T-cell (primary cell): ENCODE measurements around the gene GARIN3. TPM values are rescaled to one million over a fixed set of nuclear protein-coding genes. Genes with fewer than 3 reads are reported as not detected.

Source experiments
- ATAC-seq, 4 experiments: fragments of 200-7000 bp in 3 of 4; fragments of 150-1000 bp in 1 of 4; cut with Tn5 transposase; replicated peaks in 1 of 4; 1 replicate in 3 of 4; 2 replicates in 1 of 4; pipeline ENCODE4 v1.10.0; 2021; ENCODE audit warnings: moderate library complexity in 3 of 4, mild to moderate bottlenecking in 2 of 4, moderate number of reproducible peaks in 1 of 4
- CTCF ChIA-PET, 2 donors: fragments of 300-600 bp; sonication (Branson Sonifier 250); formaldehyde crosslinking; loops; one replicate each; lab custom pipeline; 2022; ENCODE audit warnings: antibody characterized with exemption in 2 of 2; lab: Charles Lee
- POLR2A ChIA-PET, 2 donors: fragments of 300-600 bp; sonication (Branson Sonifier 250); formaldehyde crosslinking; loops; one replicate each; lab custom pipeline; 2022; ENCODE audit warnings: antibody characterized with exemption in 2 of 2; lab: Charles Lee
- DNase-seq, 35 experiments: peaks; one replicate each; pipeline versions ENCODE4 v3.0.0 to v3.0.0-alpha.2; 2013 to 2023
- H3K27ac ChIP-seq: one replicate; pipeline ENCODE4 v1.5.1; 2013; ENCODE audit warnings: low read length
- H3K27me3 ChIP-seq, 2 experiments: replicated peaks in 1 of 2; 1 replicate in 1 of 2; 2 replicates in 1 of 2; pipeline versions ENCODE4 v1.6.1 to v1.7.0; 2013; ENCODE audit warnings: low read length in 1 of 2, mixed read lengths in 1 of 2; ENCODE audit not compliant: control insufficient read depth in 2 of 2, insufficient read depth in 2 of 2; ENCODE audit errors: extremely low read depth in 1 of 2
- H3K36me3 ChIP-seq, 2 donors: 1 replicate in 1 of 2; 2 replicates in 1 of 2; pipeline versions ENCODE4 v1.6.1 to v1.7.0; 2013; ENCODE audit warnings: low read length in 1 of 2; ENCODE audit not compliant: control insufficient read depth in 2 of 2, insufficient read depth in 1 of 2; ENCODE audit errors: extremely low read depth in 1 of 2
- H3K4me1 ChIP-seq, 2 experiments: 1 replicate in 1 of 2; 2 replicates in 1 of 2; pipeline versions ENCODE4 v1.6.1 to v1.7.0; 2013; ENCODE audit warnings: low read length in 2 of 2, mixed read lengths in 1 of 2; ENCODE audit not compliant: insufficient read depth in 2 of 2, control insufficient read depth in 1 of 2; ENCODE audit errors: extremely low read depth in 1 of 2
- H3K4me3 ChIP-seq, 2 donors: 1 replicate in 1 of 2; 2 replicates in 1 of 2; pipeline versions ENCODE4 v1.5.1 to v1.7.0; 2013; ENCODE audit warnings: mild to moderate bottlenecking in 2 of 2, low read length in 1 of 2, moderate library complexity in 1 of 2; ENCODE audit not compliant: control insufficient read depth in 1 of 2; ENCODE audit errors: extremely low read depth in 1 of 2
- H3K9me3 ChIP-seq: 2 replicates; pipeline ENCODE4 v1.7.0; 2013
- H3K27ac Mint-ChIP-seq, 2 donors: one replicate each; pipeline ENCODE4 v1.8.0; 2020 to 2021; ENCODE audit warnings: mild to moderate bottlenecking in 2 of 2, mixed read lengths in 2 of 2
- H3K27me3 Mint-ChIP-seq, 2 donors: one replicate each; pipeline ENCODE4 v1.8.0; 2021 to 2022; ENCODE audit warnings: mixed read lengths in 2 of 2
- H3K36me3 Mint-ChIP-seq: one replicate; pipeline ENCODE4 v1.8.0; 2021; ENCODE audit warnings: mixed read lengths
- H3K4me1 Mint-ChIP-seq, 3 donors: one replicate each; pipeline ENCODE4 v1.8.0; 2020 to 2022; ENCODE audit warnings: mixed read lengths in 3 of 3, mild to moderate bottlenecking in 1 of 3
- H3K4me3 Mint-ChIP-seq, 3 donors: one replicate each; pipeline ENCODE4 v1.8.0; 2020 to 2022; ENCODE audit warnings: mild to moderate bottlenecking in 3 of 3, mixed read lengths in 3 of 3, moderate library complexity in 3 of 3
- H3K9me3 Mint-ChIP-seq, 3 donors: one replicate each; pipeline ENCODE4 v1.8.0; 2020 to 2022; ENCODE audit warnings: mixed read lengths in 3 of 3
- WGBS: methylation state at CpG from one replicate; pipeline ENCODE4 v1.1.5; 2013; ENCODE audit warnings: missing lambda C conversion rate; ENCODE audit not compliant: insufficient coverage; 5-methylcytosine and 5-hydroxymethylcytosine counted together
- total RNA-seq, 35 experiments: library from RNA in 6 of 35; stranded (reverse) in 6 of 35; fragments of 120-200 nt in 1 of 35; gene quantifications; one replicate each; pipeline versions ENCODE4 v1.2.1 to v1.2.4 and lab custom pipeline; 2013 to 2026

The GARIN3 gene
- total RNA-seq, 5 donors from 2014 or later (not counting 1 experiment from before 2014, with no cell fraction given) = not detected

DNA sequence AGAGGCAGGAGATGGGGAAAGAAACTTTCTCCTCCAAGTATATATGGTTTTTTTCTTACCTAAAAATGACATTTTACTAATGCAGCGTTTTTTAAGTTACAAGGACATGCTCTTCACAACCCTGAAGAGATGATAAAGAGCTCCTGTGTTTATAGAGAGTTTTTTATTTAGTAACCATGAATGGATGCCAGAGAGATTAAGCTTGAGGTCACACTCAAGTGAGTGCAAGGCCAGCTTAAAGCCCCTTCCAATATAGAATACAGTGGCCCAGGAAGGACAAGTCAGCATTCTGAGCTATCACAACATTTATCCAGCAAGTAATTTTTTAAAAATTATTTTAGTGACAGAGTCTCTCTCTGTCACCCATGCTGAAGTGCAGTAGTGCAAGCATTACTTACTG, 50.6 kb downstream of the GARIN3 start:
- Mint-ChIP-seq H3K4me3 (no peak overlapping the region), H3K9me3 (no peaks in the 10 kb centered on the region), H3K36me3 (no peaks in the 10 kb centered on the region), H3K4me1 (peaks cover 8 to 16% (median 11%) of the 10 kb centered on the region in 3 donors), H3K27me3 (no peaks in the 10 kb centered on the region), H3K27ac (no peak overlapping the region)
- WGBS = no CpG with 5 or more reads among the region's 1 CpG
- POLR2A ChIA-PET = no interaction called here
- DNase-seq (no peak), ATAC-seq (no peak)
- no peaks in the 10 kb centered on the region for H3K27me3 ChIP-seq
- no peaks in the 10 kb centered on the region for H3K9me3 ChIP-seq
- no peak overlapping the region for H3K27ac ChIP-seq
- H3K36me3 ChIP-seq = no peaks in the 10 kb centered on the region
- CTCF ChIA-PET = interaction anchor here in 1 of 2 donors (0.7 kb wide), 1 partner anchor 17 kb away, joined by 3 read pairs; no protein-coding TSS in a partner anchor
- H3K4me1 ChIP-seq = peaks cover 3% of the 10 kb centered on the region in 2 experiments
- no peak overlapping the region for H3K4me3 ChIP-seq

DNA sequence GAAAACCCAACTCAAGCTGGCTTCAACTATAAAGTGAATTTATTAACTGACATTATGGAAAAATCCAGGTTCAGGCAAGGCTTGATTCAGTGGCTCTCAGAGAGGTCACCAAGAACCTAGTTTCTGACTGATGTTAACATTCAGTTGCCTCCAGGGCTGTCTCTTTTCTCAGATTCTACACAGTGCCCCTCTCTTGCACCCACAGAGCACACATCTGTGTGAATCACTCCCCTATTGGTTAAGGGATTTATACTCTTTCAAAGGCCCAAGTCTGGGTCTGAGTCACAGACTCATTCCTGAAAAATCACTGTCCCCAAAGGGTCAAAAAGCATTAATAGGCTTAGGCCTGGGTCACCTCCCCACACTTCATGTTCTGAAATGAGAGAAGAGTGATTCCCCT, 51.1 kb downstream of the GARIN3 start:
- ChIA-PET POLR2A (no interaction called here), CTCF (interaction anchor here in 1 of 2 donors (0.7 kb wide), 1 partner anchor 17 kb away, joined by 3 read pairs; no protein-coding TSS in a partner anchor)
- H3K36me3 ChIP-seq = no peaks in the 10 kb centered on the region
- no peak overlapping the region for H3K4me3 ChIP-seq
- Mint-ChIP-seq H3K4me1 (peaks cover 10 to 20% (median 11%) of the 10 kb centered on the region in 3 donors), H3K36me3 (no peaks in the 10 kb centered on the region), H3K9me3 (no peaks in the 10 kb centered on the region), H3K4me3 (no peak overlapping the region), H3K27ac (no peak overlapping the region), H3K27me3 (no peaks in the 10 kb centered on the region)
- no peaks in the 10 kb centered on the region for H3K27me3 ChIP-seq
- H3K4me1 ChIP-seq = peaks cover 3 to 7% of the 10 kb centered on the region in 2 experiments
- no peak for DNase-seq
- H3K27ac ChIP-seq = no peak overlapping the region
- no peaks in the 10 kb centered on the region for H3K9me3 ChIP-seq
- no peak for ATAC-seq

DNA sequence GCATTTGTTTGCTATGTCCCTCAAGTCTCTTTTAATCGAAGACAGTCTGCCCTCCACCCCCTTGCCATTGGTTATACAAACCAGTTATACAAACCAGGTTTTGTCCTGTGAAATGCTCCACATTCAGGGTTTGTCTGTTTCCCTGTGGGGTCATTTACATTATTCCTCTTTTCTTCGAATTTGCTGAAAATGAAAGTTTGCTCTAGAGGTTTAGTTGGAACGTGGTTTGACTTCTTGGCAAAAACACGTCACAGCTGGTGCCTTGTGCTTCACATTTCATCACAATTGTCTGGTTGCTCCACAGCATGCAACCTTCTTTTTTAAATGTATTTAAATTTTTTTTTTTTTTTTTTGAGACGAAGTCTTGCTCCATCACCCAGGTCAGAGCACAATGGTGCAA, 53.1 kb downstream of the GARIN3 start:
- WGBS = 100% methylated on average over 1 of the region's 5 CpGs
- H3K27me3 ChIP-seq = no peaks in the 10 kb centered on the region
- DNase-seq (no peak), ATAC-seq (no peak)
- no peak overlapping the region for H3K27ac Mint-ChIP-seq
- no peak overlapping the region for H3K4me3 ChIP-seq
- H3K9me3 ChIP-seq = no peaks in the 10 kb centered on the region
- H3K4me1 Mint-ChIP-seq = peaks cover 30 to 40% (median 30%) of the 10 kb centered on the region in 3 donors
- no peaks in the 10 kb centered on the region for H3K36me3 Mint-ChIP-seq
- H3K9me3 Mint-ChIP-seq = no peaks in the 10 kb centered on the region
- no peaks in the 10 kb centered on the region for H3K27me3 Mint-ChIP-seq
- POLR2A ChIA-PET = no interaction called here
- peaks cover 15 to 26% of the 10 kb centered on the region in 2 experiments for H3K4me1 ChIP-seq
- H3K27ac ChIP-seq = no peak overlapping the region
- H3K36me3 ChIP-seq = no peaks in the 10 kb centered on the region
- H3K4me3 Mint-ChIP-seq = no peak overlapping the region
- CTCF ChIA-PET = no interaction called here

Other genes with a start within 250 kb of the GARIN3 start
- gene TIMD4, start 203.0 kb downstream of the GARIN3 start, total RNA-seq = 1 to 10 TPM; 2.6 to 7.7 (median 4.1) TPM
- 1 to 10 TPM; 3.3 to 5.8 (median 5.4) TPM for gene HAVCR1, start 107.1 kb downstream of the GARIN3 start, total RNA-seq
- 1 to 10 TPM; 2.2 to 4.6 (median 3.2) TPM for gene HAVCR2, start 57.2 kb downstream of the GARIN3 start, total RNA-seq
- 10 to 100 TPM in 3 of 5 donors, 1 to 10 TPM in 2; 5.7 to 14.9 (median 13.1) TPM for gene MED7, start 23.4 kb downstream of the GARIN3 start, total RNA-seq
- 100 to 1,000 TPM; 286 to 466 (median 338) TPM for gene ITK, start 14.6 kb upstream of the GARIN3 start, total RNA-seq
- 100 to 1,000 TPM; 362 to 497 (median 398) TPM for gene CYFIP2, start 99.9 kb upstream of the GARIN3 start, total RNA-seq